Measurements from ENCODE around the gene CACNB4. TPM values are rescaled to one million over a fixed set of nuclear protein-coding genes. Genes with fewer than 3 reads are reported as not detected.

CACNB4 gene
- total and polyA plus RNA-seq, 10 of the 15 experiments (the other 5 are each of a cell fraction or from before 2014, with no cell fraction given) = 2.0 to 21.6 (median 9.3) TPM

- no peak for TF ChIP-seq EGR1 (IDR thresholded peaks at IDR 0.05; ENCODE audit: borderline replicate concordance in 1 of 2, low read depth in 2 of 2, low read length in 2 of 2)
- peak; percentile 65; the same call in 1 of the 2 replicates for TF ChIP-seq FOXM1 (IDR thresholded peaks at IDR 0.05; ENCODE audit: low read depth, low read length)
- TF ChIP-seq, protein P1, sequence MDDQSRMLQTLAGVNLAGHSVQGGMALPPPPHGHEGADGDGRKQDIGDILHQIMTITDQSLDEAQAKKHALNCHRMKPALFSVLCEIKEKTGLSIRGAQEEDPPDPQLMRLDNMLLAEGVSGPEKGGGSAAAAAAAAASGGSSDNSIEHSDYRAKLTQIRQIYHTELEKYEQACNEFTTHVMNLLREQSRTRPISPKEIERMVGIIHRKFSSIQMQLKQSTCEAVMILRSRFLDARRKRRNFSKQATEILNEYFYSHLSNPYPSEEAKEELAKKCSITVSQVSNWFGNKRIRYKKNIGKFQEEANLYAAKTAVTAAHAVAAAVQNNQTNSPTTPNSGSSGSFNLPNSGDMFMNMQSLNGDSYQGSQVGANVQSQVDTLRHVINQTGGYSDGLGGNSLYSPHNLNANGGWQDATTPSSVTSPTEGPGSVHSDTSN (IDR thresholded peaks at IDR 0.05; ENCODE audit: insufficient replicate concordance, low read depth, low read length) = no peak
- no peak for TF ChIP-seq PAX8 (IDR thresholded peaks at IDR 0.05)
- TF ChIP-seq IKZF2 (IDR thresholded peaks at IDR 0.05) = peak; percentile 43 to 45; a peak in 2 of 4 replicates
- TF ChIP-seq ATF2 (IDR thresholded peaks at IDR 0.05; ENCODE audit: low read length) = peak; percentile 85
Observed at GRCh38 chr2:152050915-152051314, 47.9 kb downstream of the CACNB4 start (continued).

DNA sequence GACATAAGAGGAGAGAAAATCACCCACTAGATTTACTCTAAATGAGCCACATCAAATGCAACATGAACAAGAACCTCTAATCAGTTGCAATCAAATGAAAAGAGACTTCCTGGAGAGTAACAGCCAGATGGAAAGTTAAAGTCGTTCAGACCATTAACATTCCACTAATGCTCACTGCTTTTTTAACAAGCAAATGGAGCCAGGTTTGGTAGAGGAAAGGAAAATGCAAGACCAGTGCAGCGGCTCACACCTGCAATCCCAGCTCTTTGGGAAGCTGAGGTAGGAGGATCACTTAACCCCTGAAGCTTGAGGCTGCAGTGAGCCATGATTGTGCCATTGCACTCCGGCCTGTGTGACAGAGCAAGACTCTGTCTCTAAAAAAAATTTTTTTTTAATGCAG, 48.5 kb downstream of the CACNB4 start:
- DNase-seq (ENCODE audit: low read depth, low spot score) (no peak), FAIRE-seq (no peak), ATAC-seq (no peak)
- CTCF ChIA-PET = interaction anchor here (0.6 to 6.5 kb wide), 7 partner anchors 13 to 105 kb away, joined by 3 to 56 read pairs (median 3); no protein-coding TSS in a partner anchor
- peaks cover 68% of the 10 kb centered on the region for H3K4me1 ChIP-seq (ENCODE audit: control insufficient read depth, insufficient read depth, low read length)
- WGBS (ENCODE audit: insufficient coverage, insufficient replicate concordance, low lambda C conversion rate, missing lambda C conversion rate) = 83% methylated on average over 3 of the region's 3 CpGs
- no peaks in the 10 kb centered on the region for H3K36me3 ChIP-seq (ENCODE audit: control insufficient read depth in 2 of 2, insufficient read depth in 2 of 2, low read length in 1 of 2)
- H3K79me2 ChIP-seq (ENCODE audit: control insufficient read depth, insufficient read depth, low read length) = peaks cover 7% of the 10 kb centered on the region
- no peaks in the 10 kb centered on the region for H4K20me1 ChIP-seq (ENCODE audit: control insufficient read depth, insufficient read depth)
- no peaks in the 10 kb centered on the region for H3K27me3 ChIP-seq (replicated peaks in 1 of 2; ENCODE audit: control insufficient read depth in 2 of 2, insufficient read depth in 2 of 2, low read length in 1 of 2)
- H3K4me3 ChIP-seq = no peak overlapping the region
- RAD21 ChIA-PET (ENCODE audit: unreplicated experiment) = interaction anchor here (2.2 kb wide), 1 partner anchor 12 kb away, joined by 6 read pairs; no protein-coding TSS in a partner anchor
- H2AFZ ChIP-seq (ENCODE audit: control insufficient read depth, low read depth, low read length) = no peak overlapping the region; the same call in 1 of the 2 replicates
- peak overlapping the region; percentile 3; the same call in 1 of the 2 replicates for H3K27ac ChIP-seq (ENCODE audit: control insufficient read depth, insufficient read depth)
- POLR2A ChIA-PET = no interaction called here
- no peak overlapping the region for H3K9ac ChIP-seq (ENCODE audit: control insufficient read depth, insufficient read depth, low read length)
- intact Hi-C loops (cut with micrococcal nuclease; ENCODE audit: unreplicated experiment) (no loop called here), in situ Hi-C loops (cut with MboI) (loop anchor here (5.0 kb wide), 1 partner anchor 117 kb away; no protein-coding TSS in a partner anchor)
- SMC1A ChIA-PET (ENCODE audit: uncharacterized antibody, unreplicated experiment) = interaction anchor here (0.6 to 1.6 kb wide), 3 partner anchors 112 to 715 kb away, joined by 3 read pairs; partner anchors contain the start of gene STAM2
- no TSS peak for BruUV-seq (replicated peaks)
- H3K9me3 ChIP-seq (replicated peaks; ENCODE audit: control insufficient read depth, insufficient read depth, low read length) = no peaks in the 10 kb centered on the region
- H3K4me2 ChIP-seq (ENCODE audit: control insufficient read depth, insufficient read depth) = peak overlapping the region; percentile 12; the same call in 1 of the 2 replicates
- TF ChIP-seq WRNIP1 (IDR thresholded peaks at IDR 0.05; ENCODE audit: borderline replicate concordance, low read depth, low read length) = no peak
- TF ChIP-seq NFXL1 (IDR thresholded peaks at IDR 0.05; ENCODE audit: borderline replicate concordance) = no peak
- TF ChIP-seq, protein P2, sequence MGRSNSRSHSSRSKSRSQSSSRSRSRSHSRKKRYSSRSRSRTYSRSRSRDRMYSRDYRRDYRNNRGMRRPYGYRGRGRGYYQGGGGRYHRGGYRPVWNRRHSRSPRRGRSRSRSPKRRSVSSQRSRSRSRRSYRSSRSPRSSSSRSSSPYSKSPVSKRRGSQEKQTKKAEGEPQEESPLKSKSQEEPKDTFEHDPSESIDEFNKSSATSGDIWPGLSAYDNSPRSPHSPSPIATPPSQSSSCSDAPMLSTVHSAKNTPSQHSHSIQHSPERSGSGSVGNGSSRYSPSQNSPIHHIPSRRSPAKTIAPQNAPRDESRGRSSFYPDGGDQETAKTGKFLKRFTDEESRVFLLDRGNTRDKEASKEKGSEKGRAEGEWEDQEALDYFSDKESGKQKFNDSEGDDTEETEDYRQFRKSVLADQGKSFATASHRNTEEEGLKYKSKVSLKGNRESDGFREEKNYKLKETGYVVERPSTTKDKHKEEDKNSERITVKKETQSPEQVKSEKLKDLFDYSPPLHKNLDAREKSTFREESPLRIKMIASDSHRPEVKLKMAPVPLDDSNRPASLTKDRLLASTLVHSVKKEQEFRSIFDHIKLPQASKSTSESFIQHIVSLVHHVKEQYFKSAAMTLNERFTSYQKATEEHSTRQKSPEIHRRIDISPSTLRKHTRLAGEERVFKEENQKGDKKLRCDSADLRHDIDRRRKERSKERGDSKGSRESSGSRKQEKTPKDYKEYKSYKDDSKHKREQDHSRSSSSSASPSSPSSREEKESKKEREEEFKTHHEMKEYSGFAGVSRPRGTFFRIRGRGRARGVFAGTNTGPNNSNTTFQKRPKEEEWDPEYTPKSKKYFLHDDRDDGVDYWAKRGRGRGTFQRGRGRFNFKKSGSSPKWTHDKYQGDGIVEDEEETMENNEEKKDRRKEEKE (IDR thresholded peaks at IDR 0.05) = no peak
- no peak for TF ChIP-seq CUX1 (IDR thresholded peaks at IDR 0.05; ENCODE audit: insufficient replicate concordance, low read depth, low read length)
- no peak for TF ChIP-seq BRCA1 (IDR thresholded peaks at IDR 0.05; ENCODE audit: low read depth, low read length)
